KMS-11 (cell line): Measurements from ENCODE around the gene SREBF1.

Experiments used
- H2AFZ ChIP-seq: fragments of 200-600 bp; sonication (generic); 2 replicates; pipeline ENCODE4 v1.6.1; 2016; ENCODE audit warnings: antibody characterized with exemption, mixed run types, low read depth
- H3K27ac ChIP-seq: fragments of 200-600 bp; sonication (generic); 2 replicates; pipeline ENCODE4 v1.6.1; 2016; ENCODE audit warnings: mild to moderate bottlenecking, mixed run types
- H3K27me3 ChIP-seq: fragments of 200-600 bp; sonication (generic); 2 replicates; pipeline ENCODE4 v1.6.1; 2017; ENCODE audit warnings: mild to moderate bottlenecking, low read depth, mixed run types, moderate library complexity; ENCODE audit not compliant: insufficient read depth
- H3K36me3 ChIP-seq: fragments of 200-600 bp; sonication (generic); 2 replicates; pipeline ENCODE4 v1.6.1; 2017; ENCODE audit warnings: mild to moderate bottlenecking, mixed run types; ENCODE audit not compliant: insufficient read depth
- H3K4me1 ChIP-seq: fragments of 200-600 bp; sonication (generic); 2 replicates; pipeline ENCODE4 v1.6.1; 2016; ENCODE audit warnings: mild to moderate bottlenecking, low read depth, mixed run types; ENCODE audit not compliant: poor library complexity, severe bottlenecking
- H3K4me2 ChIP-seq: fragments of 200-600 bp; sonication (generic); 2 replicates; pipeline ENCODE4 v1.7.0; 2016; ENCODE audit warnings: mild to moderate bottlenecking, mixed run types
- H3K4me3 ChIP-seq: fragments of 200-600 bp; sonication (generic); IDR thresholded peaks from 2 replicates; pipeline ENCODE4 v1.6.1; 2017; ENCODE audit warnings: low read depth, low read length, mixed read lengths; ENCODE audit not compliant: insufficient read depth
- H3K79me2 ChIP-seq: fragments of 200-600 bp; sonication (generic); 2 replicates; pipeline ENCODE4 v1.6.1; 2016; ENCODE audit warnings: low read depth, mixed run types; ENCODE audit not compliant: insufficient read depth
- H3K9ac ChIP-seq: fragments of 200-600 bp; sonication (generic); 2 replicates; pipeline ENCODE4 v1.6.1; 2016; ENCODE audit warnings: mild to moderate bottlenecking, mixed run types
- H4K20me1 ChIP-seq: fragments of 200-600 bp; sonication (generic); 2 replicates; pipeline ENCODE4 v1.6.1; 2016; ENCODE audit warnings: mild to moderate bottlenecking, mixed run types; ENCODE audit not compliant: insufficient read depth
- CTCF ChIP-seq: fragments of 200-600 bp; sonication (generic); conservative IDR thresholded peaks from 2 replicates; pipeline ENCODE4 v1.6.1; 2017; ENCODE audit warnings: low read depth, mild to moderate bottlenecking, antibody characterized with exemption, low read length, moderate library complexity, mixed read lengths

SREBF1 gene

DNA sequence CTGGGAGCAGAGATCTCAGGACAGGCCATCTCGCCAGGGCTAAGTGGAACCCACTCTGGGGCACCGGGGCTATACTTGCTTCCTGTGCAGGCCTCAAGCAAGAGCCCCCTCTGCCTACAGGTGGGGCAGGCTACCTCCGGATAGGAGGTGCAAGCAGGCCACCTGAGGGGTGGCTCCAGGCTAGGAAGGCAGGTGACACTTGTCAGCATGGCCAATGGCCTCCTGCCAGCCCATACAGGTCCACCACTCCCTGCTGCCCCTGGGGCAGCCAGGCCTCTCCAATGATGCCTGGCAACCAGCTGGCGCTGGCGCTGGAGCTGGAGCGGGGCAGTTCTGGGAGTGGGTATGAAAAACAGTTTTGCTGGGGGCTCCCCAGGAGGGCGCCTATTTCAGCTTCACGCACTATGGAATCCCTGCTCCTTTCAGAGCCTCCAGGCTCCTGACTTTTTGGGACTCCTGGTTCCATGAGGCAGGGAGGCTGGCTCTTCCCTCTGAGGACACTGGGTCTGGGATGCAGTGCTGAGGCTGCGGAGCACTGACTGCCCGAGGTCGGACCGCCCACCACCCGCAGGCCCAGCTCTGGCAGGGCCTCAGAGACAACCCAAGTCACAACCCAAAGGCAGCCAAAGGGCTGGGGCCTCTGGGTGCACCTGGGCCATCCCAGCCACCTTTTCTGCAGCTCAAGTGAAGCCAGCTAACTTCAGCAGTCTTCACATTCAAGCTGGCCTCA is 8.4 kb upstream of the SREBF1 start:
- Histone ChIP-seq H3K27me3 (no peaks in the 10 kb centered on the region), H2AFZ (no peak overlapping the region), H3K4me3 (no peak overlapping the region), H3K9ac (no peak overlapping the region), H4K20me1 (no peaks in the 10 kb centered on the region), H3K79me2 (no peaks in the 10 kb centered on the region), H3K4me1 (peaks cover 35% of the 10 kb centered on the region), H3K27ac (no peak overlapping the region), H3K36me3 (no peaks in the 10 kb centered on the region), H3K4me2 (no peak overlapping the region)
- TF ChIP-seq CTCF = no peak

DNA sequence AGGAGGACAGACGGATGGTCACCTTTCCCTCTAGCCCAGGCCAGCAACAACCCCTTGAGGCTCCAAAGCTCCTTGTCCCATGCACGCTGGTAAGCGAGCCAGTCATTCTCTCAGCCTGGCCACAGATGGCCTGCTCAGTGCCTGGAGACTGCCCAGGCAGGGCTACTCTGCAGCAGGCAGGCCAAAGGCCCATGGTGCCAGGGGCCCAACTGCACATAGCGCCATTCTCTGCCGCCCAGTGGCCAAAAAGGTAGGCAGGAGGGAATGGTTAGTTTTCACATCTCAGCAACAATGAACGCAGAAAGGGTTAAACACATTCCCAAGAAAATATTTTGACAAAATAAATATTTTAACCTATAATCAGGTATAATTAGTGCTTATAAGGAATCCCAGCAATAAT is 7.7 kb upstream of the SREBF1 start:
- Histone ChIP-seq H3K4me1 (peaks cover 30% of the 10 kb centered on the region), H3K27me3 (no peaks in the 10 kb centered on the region), H4K20me1 (no peaks in the 10 kb centered on the region), H2AFZ (no peak overlapping the region), H3K4me2 (no peak overlapping the region), H3K27ac (no peak overlapping the region), H3K79me2 (no peaks in the 10 kb centered on the region), H3K9ac (no peak overlapping the region), H3K36me3 (no peaks in the 10 kb centered on the region), H3K4me3 (no peak overlapping the region)
- no peak for TF ChIP-seq CTCF

DNA sequence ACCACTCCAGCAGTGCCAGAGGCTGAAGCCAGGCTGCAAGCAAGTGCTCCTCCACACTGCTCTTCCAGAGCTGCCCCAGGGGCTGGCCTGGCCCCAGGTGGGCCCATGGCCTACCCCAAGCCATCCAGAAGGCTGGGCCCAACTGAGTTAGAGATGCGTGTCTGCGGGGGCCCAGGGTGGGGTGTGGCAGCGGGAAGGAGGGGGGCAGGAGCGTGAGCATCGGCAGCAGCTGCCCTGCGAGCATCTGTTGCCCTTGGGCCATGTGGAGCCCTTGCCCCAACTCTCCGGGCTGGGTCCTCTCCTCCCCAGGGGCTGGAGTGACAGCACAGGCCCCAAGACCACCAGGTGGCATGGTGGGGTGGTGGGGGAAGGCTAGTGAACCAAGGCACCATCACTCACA is 7.3 kb upstream of the SREBF1 start:
- peaks cover 30% of the 10 kb centered on the region for H3K4me1 ChIP-seq
- no peak for TF ChIP-seq CTCF
- H4K20me1 ChIP-seq = no peaks in the 10 kb centered on the region
- H3K79me2 ChIP-seq = no peaks in the 10 kb centered on the region
- no peaks in the 10 kb centered on the region for H3K27me3 ChIP-seq
- no peak overlapping the region for H3K9ac ChIP-seq
- no peak overlapping the region for H3K4me2 ChIP-seq
- H2AFZ ChIP-seq = no peak overlapping the region
- no peak overlapping the region for H3K4me3 ChIP-seq
- H3K27ac ChIP-seq = no peak overlapping the region
- H3K36me3 ChIP-seq = no peaks in the 10 kb centered on the region

DNA sequence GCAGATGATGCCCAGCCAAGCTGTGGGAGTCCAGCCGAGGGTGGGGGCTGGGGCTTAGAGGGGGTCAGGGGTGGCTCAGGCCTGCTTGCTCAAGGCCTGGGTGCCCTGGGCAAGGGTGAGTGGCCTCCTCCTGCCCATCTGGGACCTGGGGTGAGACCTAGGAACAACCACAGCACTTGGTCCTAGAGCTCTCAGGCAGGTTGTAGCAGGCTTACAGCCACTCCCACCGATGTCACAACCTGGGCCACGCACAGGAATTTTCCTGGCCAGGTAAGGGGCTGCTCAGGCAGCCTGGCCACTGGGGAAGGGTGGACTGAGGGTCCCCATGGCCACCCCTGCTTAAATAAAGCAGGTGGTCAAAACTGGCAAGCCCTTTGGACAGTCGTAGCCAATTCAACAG is 6.3 kb upstream of the SREBF1 start:
- TF ChIP-seq CTCF = no peak
- H4K20me1 ChIP-seq = no peaks in the 10 kb centered on the region
- H3K27ac ChIP-seq = no peak overlapping the region
- no peak overlapping the region for H3K4me2 ChIP-seq
- H2AFZ ChIP-seq = no peak overlapping the region
- H3K36me3 ChIP-seq = no peaks in the 10 kb centered on the region
- no peaks in the 10 kb centered on the region for H3K27me3 ChIP-seq
- no peaks in the 10 kb centered on the region for H3K79me2 ChIP-seq
- peaks cover 30% of the 10 kb centered on the region for H3K4me1 ChIP-seq
- H3K9ac ChIP-seq = no peak overlapping the region
- H3K4me3 ChIP-seq = no peak overlapping the region
